ENCODE measurements around the gene MED13L.

The MED13L gene

GRCh38 chr12:116123451-116124258 lies 153.8 kb downstream of the MED13L start:
- POLR2A ChIA-PET, result no interaction called here
- no peak for TF ChIP-seq SP1 (IDR thresholded peaks at IDR 0.05)
- TF ChIP-seq PKNOX1 (IDR thresholded peaks at IDR 0.05), result peak; percentile 91
- TF ChIP-seq FOXA1 (IDR thresholded peaks at IDR 0.05), result no peak
- TF ChIP-seq LEF1 (IDR thresholded peaks at IDR 0.05; ENCODE audit: borderline replicate concordance), result no peak
- no peak for TF ChIP-seq NFRKB (IDR thresholded peaks at IDR 0.05)
- no peak for TF ChIP-seq L3MBTL2 (conservative IDR thresholded peaks at IDR 0.05)
- TF ChIP-seq SUZ12 (IDR thresholded peaks at IDR 0.05), result no peak
- DNase-seq (ENCODE audit: extremely low spot score), result peak; percentile 48
- CTCF ChIA-PET, result interaction anchor here (0.6 kb wide), 1 partner anchor 66 kb away, joined by 3 read pairs; no protein-coding TSS in a partner anchor

GRCh38 chr12:116122628-116123027 lies 154.9 kb downstream of the MED13L start:
- ChIA-PET CTCF (no interaction called here), POLR2A (no interaction called here)
- no peak for DNase-seq (ENCODE audit: extremely low spot score)

GRCh38 chr12:116121453-116121871 lies 156.0 kb downstream of the MED13L start:
- no peak for DNase-seq (ENCODE audit: extremely low spot score)
- ChIA-PET CTCF (no interaction called here), POLR2A (no interaction called here)
- TF ChIP-seq ZNF384 (IDR thresholded peaks at IDR 0.05) (0 out of 2 replicates have a peak, but pooled peaks have one; percentile 21), BHLHE40 (IDR thresholded peaks at IDR 0.05; ENCODE audit: borderline replicate concordance) (no peak)

More at GRCh38 chr12:116122628-116123027, 154.9 kb downstream of the MED13L start:
- no peak for TF ChIP-seq HDGF (IDR thresholded peaks at IDR 0.05; ENCODE audit: borderline replicate concordance)
- no peak for TF ChIP-seq FOXK2 (IDR thresholded peaks at IDR 0.05)
- no peak for TF ChIP-seq ZNF384 (IDR thresholded peaks at IDR 0.05)
- TF ChIP-seq PKNOX1 (IDR thresholded peaks at IDR 0.05), result no peak
- TF ChIP-seq ARNT (IDR thresholded peaks at IDR 0.05), result no peak
- no peak for TF ChIP-seq LEF1 (IDR thresholded peaks at IDR 0.05; ENCODE audit: borderline replicate concordance)
- TF ChIP-seq L3MBTL2 (conservative IDR thresholded peaks at IDR 0.05), result no peak
- TF ChIP-seq SP1 (IDR thresholded peaks at IDR 0.05), result no peak
- no peak for TF ChIP-seq CTBP1 (IDR thresholded peaks at IDR 0.05; ENCODE audit: borderline replicate concordance)
- TF ChIP-seq BHLHE40 (IDR thresholded peaks at IDR 0.05; ENCODE audit: borderline replicate concordance), result no peak

- POLR2A ChIA-PET, result no interaction called here
- CTCF ChIA-PET, result no interaction called here
- TF ChIP-seq TARDBP (IDR thresholded peaks at IDR 0.05) (no peak), ARNT (IDR thresholded peaks at IDR 0.05) (no peak), FOXM1 (IDR thresholded peaks at IDR 0.05; ENCODE audit: borderline replicate concordance) (no peak), CTBP1 (IDR thresholded peaks at IDR 0.05; ENCODE audit: borderline replicate concordance) (no peak), SP1 (IDR thresholded peaks at IDR 0.05) (no peak)
- no peak for DNase-seq (ENCODE audit: extremely low spot score)
These were observed 160.7 kb downstream of the MED13L start for GRCh38 chr12:116116650-116117424.

GRCh38 chr12:116113398-116114130 lies 163.9 kb downstream of the MED13L start:
- ChIA-PET POLR2A (no interaction called here), CTCF (no interaction called here)
- no peak for DNase-seq (ENCODE audit: extremely low spot score)
- TF ChIP-seq PKNOX1 (IDR thresholded peaks at IDR 0.05) (peak; percentile 39; the same call in 1 of the 2 replicates), TARDBP (IDR thresholded peaks at IDR 0.05) (no peak)

GRCh38 chr12:116106870-116107269 lies 170.6 kb downstream of the MED13L start:
- DNase-seq (ENCODE audit: extremely low spot score), result no peak
- ChIA-PET POLR2A (no interaction called here), CTCF (no interaction called here)
- TF ChIP-seq BHLHE40 (IDR thresholded peaks at IDR 0.05; ENCODE audit: borderline replicate concordance) (no peak), SP1 (IDR thresholded peaks at IDR 0.05) (no peak), TARDBP (IDR thresholded peaks at IDR 0.05) (no peak), FOXK2 (IDR thresholded peaks at IDR 0.05) (no peak), SUZ12 (IDR thresholded peaks at IDR 0.05) (no peak), L3MBTL2 (conservative IDR thresholded peaks at IDR 0.05) (no peak), LEF1 (IDR thresholded peaks at IDR 0.05; ENCODE audit: borderline replicate concordance) (no peak)

Data from HEK293T (cell line).